Measurements from ENCODE around the gene ATP5MG. TPM values are rescaled to one million over a fixed set of nuclear protein-coding genes. Genes with fewer than 3 reads are reported as not detected.

The ATP5MG gene
- total and polyA plus RNA-seq, 2 of the 8 experiments (the other 6 are each of a cell fraction or from before 2014, with no cell fraction given): 237 to 464 TPM

- no peaks in the 10 kb centered on the region for H3K23me2 ChIP-seq (ENCODE audit: low read depth, low read length)
- H4K20me1 ChIP-seq (replicated peaks in 1 of 2; ENCODE audit: control insufficient read depth in 1 of 2, insufficient read depth in 2 of 2, low read length in 2 of 2): no peaks in the 10 kb centered on the region
- H3K79me1 ChIP-seq (ENCODE audit: low read depth, low read length): no peaks in the 10 kb centered on the region
- H2BK120ac ChIP-seq (replicated peaks; ENCODE audit: low read depth, low read length): no peak overlapping the region
- H3K36me3 ChIP-seq (ENCODE audit: control insufficient read depth in 2 of 4, insufficient read depth in 4 of 4, low read length in 3 of 4): peaks cover 4 to 84% (median 52%) of the 10 kb centered on the region in 4 experiments
- H3K27ac ChIP-seq (ENCODE audit: low read depth, low read length): no peak overlapping the region
- no peak overlapping the region for H3K14ac ChIP-seq (ENCODE audit: insufficient read length)
- no peak overlapping the region for H2BK15ac ChIP-seq (ENCODE audit: low read length)
- H4K8ac ChIP-seq (ENCODE audit: extremely low read depth, insufficient read depth, low read length): no peak overlapping the region
- no peak overlapping the region for H2BK20ac ChIP-seq (ENCODE audit: low read length)
- no peak overlapping the region for H3K4ac ChIP-seq (replicated peaks; ENCODE audit: insufficient read length, low read depth, low read length)
- no peaks in the 10 kb centered on the region for H3K79me2 ChIP-seq (ENCODE audit: control insufficient read depth in 1 of 2, insufficient read depth in 2 of 2, low read length in 2 of 2)
- FAIRE-seq (no peak), DNase-seq (ENCODE audit: low read depth in 1 of 2, low spot score in 2 of 2) (no peak)
- H3K18ac ChIP-seq (ENCODE audit: extremely low read depth, low read length): no peak overlapping the region
- H3K4me3 ChIP-seq (ENCODE audit: extremely low read depth in 1 of 4, insufficient read depth in 2 of 4, low read depth in 3 of 4, low read length in 4 of 4): no peak overlapping the region
- H3K4me2 ChIP-seq (ENCODE audit: insufficient read depth in 1 of 2, low read depth in 2 of 2, low read length in 2 of 2): no peak overlapping the region
- no peak overlapping the region for H2BK5ac ChIP-seq (ENCODE audit: low read depth, low read length)
- no peaks in the 10 kb centered on the region for H3K9me3 ChIP-seq (ENCODE audit: insufficient read depth in 2 of 2, low read depth in 1 of 2, low read length in 1 of 2)
- no peak overlapping the region for H3K9ac ChIP-seq (replicated peaks in 1 of 4; ENCODE audit: extremely low read depth in 1 of 4, low read depth in 3 of 4, low read length in 3 of 4)
- H3K4me1 ChIP-seq (replicated peaks in 1 of 4; ENCODE audit: control insufficient read depth in 3 of 4, insufficient read depth in 4 of 4, low read length in 3 of 4): no peaks in the 10 kb centered on the region
- no peak overlapping the region for H4K5ac ChIP-seq (ENCODE audit: insufficient read length, low read depth, low read length)
- CTCF ChIA-PET (ENCODE audit: partially characterized antibody): interaction anchor here (0.6 kb wide), 1 partner anchor 188 kb away, joined by 3 read pairs; no protein-coding TSS in a partner anchor
- H2AFZ ChIP-seq (ENCODE audit: low read length): no peak overlapping the region
- POLR2A ChIA-PET (ENCODE audit: partially characterized antibody): interaction anchor here (1.0 kb wide), 1 partner anchor 14 kb away, joined by 3 read pairs; no protein-coding TSS in a partner anchor
- 96% methylated on average over 3 of the region's 3 CpGs; no CpG with 5 or more reads in 1 of the 2 experiments for WGBS, 2 experiments (ENCODE audit: extremely low coverage in 1 of 2, insufficient coverage in 1 of 2, insufficient read length in 1 of 2, insufficient replicate concordance in 2 of 2, low coverage in 1 of 2, low lambda C conversion rate in 2 of 2, missing lambda C conversion rate in 1 of 2)
- H2AK5ac ChIP-seq (ENCODE audit: low read depth, low read length): no peak overlapping the region
- H3K23ac ChIP-seq (ENCODE audit: insufficient read length): no peak overlapping the region
- no peaks in the 10 kb centered on the region for H3K27me3 ChIP-seq (replicated peaks in 1 of 4; ENCODE audit: control insufficient read depth in 3 of 4, extremely low read depth in 1 of 4, insufficient read depth in 3 of 4, low read length in 3 of 4)
- no peak overlapping the region for H3K56ac ChIP-seq (replicated peaks; ENCODE audit: insufficient read length, low read depth, low read length)
- H2BK12ac ChIP-seq (ENCODE audit: low read depth, low read length): no peak overlapping the region
- no peak overlapping the region for H4K91ac ChIP-seq (replicated peaks; ENCODE audit: insufficient read length, low read length)
- TF ChIP-seq SIX5 (IDR thresholded peaks at IDR 0.05; ENCODE audit: low read depth, low read length) (no peak), BRCA1 (IDR thresholded peaks at IDR 0.05; ENCODE audit: low read depth, low read length) (no peak), BCL11A (IDR thresholded peaks at IDR 0.05; ENCODE audit: low read depth in 2 of 2, low read length in 2 of 2) (no peak), RAD21 (IDR thresholded peaks at IDR 0.05 in 1 of 2, conservative IDR thresholded peaks at IDR 0.05 in 1 of 2; ENCODE audit: low read depth in 2 of 2, low read length in 2 of 2) (no peak), SP4 (IDR thresholded peaks at IDR 0.05; ENCODE audit: low read length) (no peak), ZNF274 (IDR thresholded peaks at IDR 0.05; ENCODE audit: borderline replicate concordance, extremely low read depth, low read length) (no peak), CHD1 (IDR thresholded peaks at IDR 0.05; ENCODE audit: low read depth, low read length) (no peak), PHF8 (conservative IDR thresholded peaks at IDR 0.05; ENCODE audit: low read depth, low read length) (no peak), CREB1 (IDR thresholded peaks at IDR 0.05) (no peak), CBX5 (IDR thresholded peaks at IDR 0.05; ENCODE audit: low read depth, low read length) (no peak), KDM5A (IDR thresholded peaks at IDR 0.05; ENCODE audit: low read length) (no peak), NRF1 (IDR thresholded peaks at IDR 0.05; ENCODE audit: low read depth, low read length) (no peak), SP2 (IDR thresholded peaks at IDR 0.05; ENCODE audit: low read length) (no peak), TCF12 (IDR thresholded peaks at IDR 0.05; ENCODE audit: low read depth, low read length) (no peak)
- TF ChIP-seq, protein P1, sequence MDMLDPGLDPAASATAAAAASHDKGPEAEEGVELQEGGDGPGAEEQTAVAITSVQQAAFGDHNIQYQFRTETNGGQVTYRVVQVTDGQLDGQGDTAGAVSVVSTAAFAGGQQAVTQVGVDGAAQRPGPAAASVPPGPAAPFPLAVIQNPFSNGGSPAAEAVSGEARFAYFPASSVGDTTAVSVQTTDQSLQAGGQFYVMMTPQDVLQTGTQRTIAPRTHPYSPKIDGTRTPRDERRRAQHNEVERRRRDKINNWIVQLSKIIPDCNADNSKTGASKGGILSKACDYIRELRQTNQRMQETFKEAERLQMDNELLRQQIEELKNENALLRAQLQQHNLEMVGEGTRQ (IDR thresholded peaks at IDR 0.05; ENCODE audit: low read length): no peak
Measured at GRCh38 chr11:118382954-118383353, 18.5 kb upstream of the ATP5MG start.
